HAP-1 (cell line): Measurements from ENCODE around the gene MYO5C.

Source experiments
- DNase-seq, 2 experiments: peaks; one replicate each; pipeline ENCODE4 v3.0.0-alpha.2; 2016 to 2020; ENCODE audit warnings: low spot score in 2 of 2
- H3K27me3 ChIP-seq: fragments of 250-450 bp; sonication (Bioruptor Pico); 2 replicates; pipeline ENCODE4 v1.5.1; 2020; ENCODE audit warnings: low read depth, mild to moderate bottlenecking, moderate library complexity
- H3K36me3 ChIP-seq: fragments of 250-450 bp; sonication (Bioruptor Pico); replicated peaks from 2 replicates; pipeline ENCODE4 v1.5.1; 2020; ENCODE audit warnings: mild to moderate bottlenecking
- H3K4me1 ChIP-seq: fragments of 250-450 bp; sonication (Bioruptor Pico); 2 replicates; pipeline ENCODE4 v1.5.1; 2020; ENCODE audit warnings: mild to moderate bottlenecking
- H3K4me3 ChIP-seq: fragments of 250-450 bp; sonication (Bioruptor Pico); 2 replicates; pipeline ENCODE4 v1.5.1; 2020; ENCODE audit warnings: mild to moderate bottlenecking, moderate library complexity
- H3K9me3 ChIP-seq: fragments of 250-450 bp; sonication (Bioruptor Pico); 2 replicates; pipeline ENCODE4 v1.5.1; 2020; ENCODE audit warnings: mild to moderate bottlenecking, moderate library complexity
- in situ Hi-C: fragments of 300-500 bp; cut with MboI; formaldehyde crosslinking; loops from 3 replicates; pipeline ENCODE4 v1.14.3; 2020; ENCODE audit warnings: low sequenced_read_pairs, inconsistent platforms, mixed read lengths

Gene MYO5C

GRCh38 chr15:52326756-52327155, 31.2 kb upstream of the MYO5C start:
- Histone ChIP-seq H3K36me3 (peaks cover 18% of the 10 kb centered on the region), H3K27me3 (no peaks in the 10 kb centered on the region), H3K9me3 (no peaks in the 10 kb centered on the region), H3K4me3 (no peak overlapping the region), H3K4me1 (no peaks in the 10 kb centered on the region)
- in situ Hi-C loops: no loop called here
- DNase-seq: no peak

GRCh38 chr15:52324109-52324508, 28.5 kb upstream of the MYO5C start:
- H3K27me3 ChIP-seq: no peaks in the 10 kb centered on the region
- H3K4me1 ChIP-seq: no peaks in the 10 kb centered on the region
- no peak for DNase-seq
- no peaks in the 10 kb centered on the region for H3K9me3 ChIP-seq
- in situ Hi-C loops: no loop called here
- H3K4me3 ChIP-seq: no peak overlapping the region
- peaks cover 25% of the 10 kb centered on the region for H3K36me3 ChIP-seq

- Histone ChIP-seq H3K36me3 (peaks cover 35% of the 10 kb centered on the region), H3K27me3 (no peaks in the 10 kb centered on the region), H3K9me3 (no peaks in the 10 kb centered on the region), H3K4me1 (no peaks in the 10 kb centered on the region), H3K4me3 (no peak overlapping the region)
- DNase-seq: no peak
- in situ Hi-C loops: no loop called here
Measured at GRCh38 chr15:52318729-52319500, 23.3 kb upstream of the MYO5C start.

- in situ Hi-C loops: no loop called here
- Histone ChIP-seq H3K36me3 (peaks cover 32% of the 10 kb centered on the region), H3K4me3 (no peak overlapping the region), H3K4me1 (no peaks in the 10 kb centered on the region), H3K27me3 (no peaks in the 10 kb centered on the region), H3K9me3 (no peaks in the 10 kb centered on the region)
- DNase-seq: no peak
Measured at GRCh38 chr15:52317688-52318087, 22.1 kb upstream of the MYO5C start.

- in situ Hi-C loops: no loop called here
- peaks cover 32% of the 10 kb centered on the region for H3K36me3 ChIP-seq
- H3K9me3 ChIP-seq: no peaks in the 10 kb centered on the region
- H3K27me3 ChIP-seq: no peaks in the 10 kb centered on the region
- H3K4me3 ChIP-seq: no peak overlapping the region
- no peak for DNase-seq
- H3K4me1 ChIP-seq: no peaks in the 10 kb centered on the region
Measured at GRCh38 chr15:52317022-52317421, 21.4 kb upstream of the MYO5C start.

GRCh38 chr15:52309154-52309548, 13.5 kb upstream of the MYO5C start:
- no peak overlapping the region for H3K4me3 ChIP-seq
- no peaks in the 10 kb centered on the region; the same call in 1 of the 2 replicates for H3K36me3 ChIP-seq
- in situ Hi-C loops: no loop called here
- no peaks in the 10 kb centered on the region for H3K27me3 ChIP-seq
- no peak for DNase-seq
- H3K4me1 ChIP-seq: no peaks in the 10 kb centered on the region
- no peaks in the 10 kb centered on the region for H3K9me3 ChIP-seq

- no peaks in the 10 kb centered on the region for H3K27me3 ChIP-seq
- H3K4me3 ChIP-seq: no peak overlapping the region
- no peaks in the 10 kb centered on the region for H3K9me3 ChIP-seq
- no peaks in the 10 kb centered on the region; the same call in 1 of the 2 replicates for H3K36me3 ChIP-seq
- H3K4me1 ChIP-seq: no peaks in the 10 kb centered on the region
- in situ Hi-C loops: no loop called here
- no peak for DNase-seq
Measured at GRCh38 chr15:52308446-52309153, 13.0 kb upstream of the MYO5C start.

GRCh38 chr15:52307847-52308246, 12.2 kb upstream of the MYO5C start:
- in situ Hi-C loops: no loop called here
- no peaks in the 10 kb centered on the region for H3K9me3 ChIP-seq
- no peak overlapping the region for H3K4me3 ChIP-seq
- no peaks in the 10 kb centered on the region; the same call in 1 of the 2 replicates for H3K36me3 ChIP-seq
- no peaks in the 10 kb centered on the region for H3K27me3 ChIP-seq
- no peak for DNase-seq
- no peaks in the 10 kb centered on the region for H3K4me1 ChIP-seq

GRCh38 chr15:52306270-52306669, 10.7 kb upstream of the MYO5C start:
- Histone ChIP-seq H3K4me1 (no peaks in the 10 kb centered on the region), H3K36me3 (no peaks in the 10 kb centered on the region), H3K4me3 (no peak overlapping the region), H3K27me3 (no peaks in the 10 kb centered on the region), H3K9me3 (no peaks in the 10 kb centered on the region)
- no peak for DNase-seq
- in situ Hi-C loops: no loop called here

GRCh38 chr15:52303093-52303772, 7.6 kb upstream of the MYO5C start:
- H3K27me3 ChIP-seq: no peaks in the 10 kb centered on the region
- H3K36me3 ChIP-seq: no peaks in the 10 kb centered on the region
- no peak overlapping the region for H3K4me3 ChIP-seq
- peak in 1 of 2 experiments; percentile 26 for DNase-seq
- no peaks in the 10 kb centered on the region; the same call in none of the 2 replicates for H3K4me1 ChIP-seq
- in situ Hi-C loops: no loop called here
- no peaks in the 10 kb centered on the region for H3K9me3 ChIP-seq

- DNase-seq: no peak
- Histone ChIP-seq H3K4me3 (no peak overlapping the region), H3K27me3 (no peaks in the 10 kb centered on the region), H3K9me3 (no peaks in the 10 kb centered on the region), H3K4me1 (no peaks in the 10 kb centered on the region; the same call in none of the 2 replicates), H3K36me3 (no peaks in the 10 kb centered on the region)
- in situ Hi-C loops: no loop called here
Measured at GRCh38 chr15:52301265-52301847, 5.8 kb upstream of the MYO5C start.

GRCh38 chr15:52294881-52295420, 653 bp downstream of the MYO5C start:
- Histone ChIP-seq H3K4me1 (peaks cover 3% of the 10 kb centered on the region; the same call in 1 of the 2 replicates), H3K4me3 (peak overlapping the region; percentile 35), H3K27me3 (no peaks in the 10 kb centered on the region), H3K36me3 (no peaks in the 10 kb centered on the region), H3K9me3 (no peaks in the 10 kb centered on the region)
- in situ Hi-C loops: no loop called here
- DNase-seq: no peak

- in situ Hi-C loops: no loop called here
- H3K4me1 ChIP-seq: peaks cover 3% of the 10 kb centered on the region; the same call in 1 of the 2 replicates
Measured at GRCh38 chr15:52292780-52293392, 2.7 kb downstream of the MYO5C start.

More at GRCh38 chr15:52292780-52293392, 2.7 kb downstream of the MYO5C start:
- DNase-seq: no peak
- Histone ChIP-seq H3K36me3 (no peaks in the 10 kb centered on the region), H3K27me3 (no peaks in the 10 kb centered on the region), H3K4me3 (no peak overlapping the region), H3K9me3 (no peaks in the 10 kb centered on the region)
